GM18508 (cell line): ENCODE measurements around the gene SAV1.
"Not testable (repeated sequence)": the region's sequence is repeated elsewhere in the genome, so short reads cannot be mapped to it uniquely, and the experiment has no call there.

Source experiments
- ATAC-seq: cut with Tn5 transposase; IDR thresholded peaks from one replicate; pipeline ENCODE4 v1.9.1; 2021; ENCODE audit warnings: moderate number of reproducible peaks; ENCODE audit not compliant: insufficient read depth, unreplicated experiment

SAV1 gene

GRCh38 chr14:50666772-50667683 lies 1.1 kb downstream of the SAV1 start:
- ATAC-seq = no peak

GRCh38 chr14:50665300-50665699 lies 2.8 kb downstream of the SAV1 start:
- not testable (repeated sequence) for ATAC-seq

- not testable (repeated sequence) for ATAC-seq
Observed at GRCh38 chr14:50664579-50664978, 3.5 kb downstream of the SAV1 start.

GRCh38 chr14:50659327-50659974 lies 8.7 kb downstream of the SAV1 start:
- ATAC-seq = no peak

GRCh38 chr14:50658203-50658602 lies 9.9 kb downstream of the SAV1 start:
- ATAC-seq = no peak

GRCh38 chr14:50657753-50658152 lies 10.4 kb downstream of the SAV1 start:
- ATAC-seq = no peak

GRCh38 chr14:50656776-50657175 lies 11.3 kb downstream of the SAV1 start:
- no peak for ATAC-seq

- ATAC-seq = no peak
Observed at GRCh38 chr14:50649691-50650090, 18.4 kb downstream of the SAV1 start.

- no peak for ATAC-seq
Observed at GRCh38 chr14:50647753-50648152, 20.4 kb downstream of the SAV1 start.

GRCh38 chr14:50647282-50647681 lies 20.8 kb downstream of the SAV1 start:
- no peak for ATAC-seq

- no peak for ATAC-seq
Observed at GRCh38 chr14:50635141-50635540, 33.0 kb downstream of the SAV1 start.

- no peak for ATAC-seq
Observed at GRCh38 chr14:50633954-50634353, 34.2 kb downstream of the SAV1 start.

GRCh38 chr14:50631408-50631821 lies 36.7 kb downstream of the SAV1 start:
- no peak for ATAC-seq

GRCh38 chr14:50624947-50625346 lies 43.2 kb downstream of the SAV1 start:
- not testable (repeated sequence) for ATAC-seq

- no peak for ATAC-seq
Observed at GRCh38 chr14:50624447-50624846, 43.7 kb downstream of the SAV1 start.

- no peak for ATAC-seq
Observed at GRCh38 chr14:50622978-50623377, 45.1 kb downstream of the SAV1 start.

- ATAC-seq = no peak
Observed at GRCh38 chr14:50620341-50620740, 47.8 kb downstream of the SAV1 start.

- no peak for ATAC-seq
Observed at GRCh38 chr14:50619569-50620141, 48.5 kb downstream of the SAV1 start.

- no peak for ATAC-seq
Observed at GRCh38 chr14:50616275-50616674, 51.8 kb downstream of the SAV1 start.

GRCh38 chr14:50615552-50615951 lies 52.6 kb downstream of the SAV1 start:
- ATAC-seq = no peak

- no peak for ATAC-seq
Observed at GRCh38 chr14:50615056-50615455, 53.0 kb downstream of the SAV1 start.
